ENCODE results near the gene PDE4D.

DNA sequence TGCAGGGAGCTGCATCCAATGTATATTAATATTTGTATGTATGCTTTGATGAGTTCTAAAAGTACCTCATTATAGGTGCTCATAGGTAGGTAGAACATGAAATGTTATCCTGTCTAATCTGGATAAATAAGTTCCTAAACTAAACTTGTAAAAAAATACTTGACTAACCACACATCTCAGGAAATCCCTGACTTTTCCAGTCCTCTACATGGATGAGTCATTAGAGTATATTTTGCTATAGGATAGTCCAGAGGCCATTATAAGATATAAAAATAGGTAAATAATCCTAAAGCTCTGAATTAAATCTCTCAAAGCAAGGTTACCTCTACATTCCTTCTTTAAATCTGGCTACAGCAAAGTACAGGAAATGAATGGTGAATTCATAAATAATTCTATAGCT is 906.3 kb downstream of the PDE4D start:
- TF ChIP-seq, protein P1, sequence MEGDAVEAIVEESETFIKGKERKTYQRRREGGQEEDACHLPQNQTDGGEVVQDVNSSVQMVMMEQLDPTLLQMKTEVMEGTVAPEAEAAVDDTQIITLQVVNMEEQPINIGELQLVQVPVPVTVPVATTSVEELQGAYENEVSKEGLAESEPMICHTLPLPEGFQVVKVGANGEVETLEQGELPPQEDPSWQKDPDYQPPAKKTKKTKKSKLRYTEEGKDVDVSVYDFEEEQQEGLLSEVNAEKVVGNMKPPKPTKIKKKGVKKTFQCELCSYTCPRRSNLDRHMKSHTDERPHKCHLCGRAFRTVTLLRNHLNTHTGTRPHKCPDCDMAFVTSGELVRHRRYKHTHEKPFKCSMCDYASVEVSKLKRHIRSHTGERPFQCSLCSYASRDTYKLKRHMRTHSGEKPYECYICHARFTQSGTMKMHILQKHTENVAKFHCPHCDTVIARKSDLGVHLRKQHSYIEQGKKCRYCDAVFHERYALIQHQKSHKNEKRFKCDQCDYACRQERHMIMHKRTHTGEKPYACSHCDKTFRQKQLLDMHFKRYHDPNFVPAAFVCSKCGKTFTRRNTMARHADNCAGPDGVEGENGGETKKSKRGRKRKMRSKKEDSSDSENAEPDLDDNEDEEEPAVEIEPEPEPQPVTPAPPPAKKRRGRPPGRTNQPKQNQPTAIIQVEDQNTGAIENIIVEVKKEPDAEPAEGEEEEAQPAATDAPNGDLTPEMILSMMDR (IDR thresholded peaks at IDR 0.05): no peak
- TF ChIP-seq ZFX (IDR thresholded peaks at IDR 0.05; ENCODE audit: borderline replicate concordance): no peak

Measured in 22Rv1 (cell line).